ENCODE results near the gene TMEM135. TPM values are rescaled to one million over a fixed set of nuclear protein-coding genes. Genes with fewer than 3 reads are reported as not detected.
"Not testable (repeated sequence)": the region's sequence is repeated elsewhere in the genome, so short reads cannot be mapped to it uniquely, and the experiment has no call there.

TMEM135 gene
- total RNA-seq, 1 experiment from 2014 or later, result 6.0 TPM

GRCh38 chr11:87148749-87149148 is 111.0 kb downstream of the TMEM135 start:
- Histone ChIP-seq H3K4me1 (replicated peaks) (peaks cover 11% of the 10 kb centered on the region), H3K27me3 (replicated peaks) (no peaks in the 10 kb centered on the region), H3K36me3 (no peaks in the 10 kb centered on the region), H3K9me3 (replicated peaks) (no peaks in the 10 kb centered on the region), H3K27ac (peak overlapping the region; percentile 84), H3K4me3 (no peak overlapping the region)
- no peak for DNase-seq (ENCODE audit: low read depth in 1 of 2, low spot score in 2 of 2)

- H3K36me3 ChIP-seq; H3K27ac ChIP-seq; DNase-seq (ENCODE audit: low read depth in 1 of 2, low spot score in 2 of 2); H3K4me3 ChIP-seq; H3K27me3 ChIP-seq (replicated peaks); H3K9me3 ChIP-seq (replicated peaks): not testable (repeated sequence)
- peaks cover 11% of the 10 kb centered on the region for H3K4me1 ChIP-seq (replicated peaks)
Measured at GRCh38 chr11:87149782-87150181, 112.0 kb downstream of the TMEM135 start.

DNA sequence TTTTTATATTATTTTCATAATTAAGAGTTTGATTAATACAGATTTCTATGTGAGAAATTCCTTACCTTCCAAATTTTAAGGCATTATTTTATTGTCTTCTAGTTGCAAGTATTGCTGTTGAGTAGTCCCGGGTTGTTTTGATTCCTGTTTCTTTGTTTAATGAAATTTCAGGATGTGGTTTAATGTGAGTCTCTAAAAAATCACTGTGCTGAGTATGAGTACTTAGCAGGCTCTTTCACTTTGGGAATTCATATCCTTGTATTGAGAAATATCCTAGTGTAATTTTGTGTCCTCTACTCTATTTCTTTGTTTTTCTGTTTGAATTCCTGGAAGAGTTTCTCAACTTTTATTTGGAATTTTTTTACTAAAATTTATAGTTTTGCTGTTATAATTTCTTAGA is 113.2 kb downstream of the TMEM135 start:
- Histone ChIP-seq H3K36me3 (no peaks in the 10 kb centered on the region), H3K27ac (peak overlapping the region; percentile 41), H3K4me1 (replicated peaks) (peaks cover 11% of the 10 kb centered on the region), H3K9me3 (replicated peaks) (no peaks in the 10 kb centered on the region), H3K27me3 (replicated peaks) (no peaks in the 10 kb centered on the region), H3K4me3 (no peak overlapping the region)
- DNase-seq (ENCODE audit: low read depth in 1 of 2, low spot score in 2 of 2), result peak in 1 of 2 experiments; percentile 24

DNA sequence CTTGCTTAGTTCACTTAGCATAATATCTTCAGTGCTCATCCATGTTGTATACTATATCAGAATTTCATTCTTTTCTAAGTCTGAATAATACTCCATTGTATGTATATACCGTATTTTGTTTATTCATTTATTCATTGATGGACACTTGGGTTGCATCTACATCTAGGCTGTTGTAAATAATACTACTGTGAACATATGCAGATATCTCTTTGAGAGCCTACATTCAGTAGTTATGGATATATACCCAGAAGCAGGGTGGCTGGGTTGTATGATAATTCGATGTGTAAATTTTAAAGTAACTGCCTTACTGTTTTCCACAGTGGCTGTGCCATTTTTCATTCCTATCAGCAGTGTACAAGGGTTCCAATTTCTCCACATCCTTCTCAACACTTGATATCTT is 116.5 kb downstream of the TMEM135 start:
- Histone ChIP-seq H3K4me1 (replicated peaks) (no peaks in the 10 kb centered on the region; the same call in 1 of the 2 replicates), H3K4me3 (no peak overlapping the region), H3K9me3 (replicated peaks) (no peaks in the 10 kb centered on the region), H3K27me3 (replicated peaks) (no peaks in the 10 kb centered on the region), H3K27ac (no peak overlapping the region), H3K36me3 (no peaks in the 10 kb centered on the region)
- no peak for DNase-seq (ENCODE audit: low read depth in 1 of 2, low spot score in 2 of 2)

DNA sequence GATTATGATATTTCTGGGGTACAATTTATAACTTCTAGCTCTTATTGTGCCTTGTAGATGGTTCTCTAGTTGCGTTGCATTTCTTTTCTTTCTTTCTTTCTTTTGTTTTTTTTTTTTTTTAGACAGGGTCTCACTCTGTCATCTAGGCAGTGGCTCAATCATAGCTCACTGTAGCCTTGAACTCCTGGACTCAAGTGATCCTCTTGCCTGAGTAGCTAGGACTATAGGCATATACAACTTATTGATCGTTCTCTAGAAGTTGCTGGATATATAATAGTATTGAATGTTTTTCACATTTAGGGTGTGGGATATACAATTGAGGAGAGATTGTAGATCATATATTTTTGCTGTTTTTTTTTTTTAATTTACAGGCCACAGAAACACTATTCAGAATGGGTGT is 119.2 kb downstream of the TMEM135 start:
- H3K4me3 ChIP-seq, result no peak overlapping the region

DNA sequence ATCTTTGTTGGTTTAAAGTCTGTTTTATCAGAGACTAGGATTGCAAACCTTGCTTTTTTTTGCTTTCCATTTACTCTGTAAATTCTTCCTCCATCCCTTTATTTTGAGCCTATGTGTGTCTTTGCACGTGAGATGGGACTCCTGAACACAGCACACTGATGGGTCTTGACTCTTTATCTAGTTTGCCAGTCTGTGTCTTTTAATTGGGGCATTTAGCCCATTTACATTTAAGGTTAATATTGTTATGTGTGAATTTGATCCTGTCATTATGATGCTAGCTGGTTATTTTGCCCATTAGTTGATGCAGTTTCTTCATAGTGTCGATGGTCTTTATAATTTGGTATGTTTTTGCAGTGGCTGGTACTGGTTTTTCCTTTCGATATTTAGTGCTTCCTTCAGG is 131.3 kb downstream of the TMEM135 start:
- H3K27me3 ChIP-seq (replicated peaks); H3K27ac ChIP-seq; H3K4me3 ChIP-seq; DNase-seq (ENCODE audit: low read depth in 1 of 2, low spot score in 2 of 2); H3K9me3 ChIP-seq (replicated peaks); H3K36me3 ChIP-seq: not testable (repeated sequence)
- peaks cover 11% of the 10 kb centered on the region for H3K4me1 ChIP-seq (replicated peaks)

More for the DNA sequence above, 119.2 kb downstream of the TMEM135 start:
- no peaks in the 10 kb centered on the region for H3K4me1 ChIP-seq (replicated peaks)
- no peak overlapping the region for H3K27ac ChIP-seq
- H3K27me3 ChIP-seq (replicated peaks), result no peaks in the 10 kb centered on the region
- no peaks in the 10 kb centered on the region for H3K36me3 ChIP-seq
- H3K9me3 ChIP-seq (replicated peaks), result no peaks in the 10 kb centered on the region
- no peak for DNase-seq (ENCODE audit: low read depth in 1 of 2, low spot score in 2 of 2)

DNA sequence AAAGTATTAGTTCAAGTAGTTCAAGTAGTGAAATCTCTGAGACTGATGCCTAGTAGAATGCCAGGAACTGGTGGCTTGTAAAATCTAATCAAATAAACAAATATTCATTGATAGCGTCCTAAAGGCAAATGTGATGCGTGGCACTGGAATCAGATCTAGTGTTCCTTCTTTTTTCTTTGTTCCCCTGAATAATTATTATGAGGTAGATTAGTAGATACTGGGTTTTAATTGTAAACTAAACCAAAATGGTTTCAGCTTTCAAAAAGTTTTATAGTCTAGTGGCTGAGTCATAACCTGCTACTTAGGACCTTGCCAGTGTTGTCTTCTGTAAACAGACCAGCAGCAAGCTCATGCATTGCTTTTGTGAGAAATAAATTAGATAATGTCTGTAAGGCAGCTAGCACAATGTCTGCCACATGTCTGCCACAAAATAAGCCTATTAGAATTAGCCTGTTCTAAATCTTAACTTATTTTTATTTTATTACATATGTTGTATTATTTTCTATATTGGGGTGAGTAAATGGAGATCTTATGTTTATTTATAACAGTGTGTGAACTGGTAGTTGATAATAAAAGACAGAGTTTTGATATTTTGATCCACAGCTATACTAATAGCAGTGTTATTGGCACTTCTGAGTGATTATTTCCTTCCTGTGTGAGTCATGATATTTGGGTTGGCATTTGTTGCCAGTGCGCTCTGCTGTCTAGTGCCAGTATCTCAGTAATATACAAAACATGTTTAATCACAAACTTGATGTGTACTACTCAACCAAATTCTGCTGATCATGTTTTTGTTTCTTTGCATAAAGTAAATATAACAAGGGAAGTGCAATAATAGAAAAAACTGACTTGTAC is 135.7 kb downstream of the TMEM135 start:
- no peak overlapping the region for H3K4me3 ChIP-seq
- H3K4me1 ChIP-seq (replicated peaks), result peaks cover 11% of the 10 kb centered on the region
- H3K27me3 ChIP-seq (replicated peaks), result no peaks in the 10 kb centered on the region
- no peaks in the 10 kb centered on the region for H3K36me3 ChIP-seq
- H3K9me3 ChIP-seq (replicated peaks), result no peaks in the 10 kb centered on the region
- peak overlapping the region; percentile 47; the same call in 1 of the 2 replicates for H3K27ac ChIP-seq
- peak in 1 of 2 experiments; percentile 32 for DNase-seq (ENCODE audit: low read depth in 1 of 2, low spot score in 2 of 2)

- no peaks in the 10 kb centered on the region for H3K27me3 ChIP-seq (replicated peaks)
- H3K27ac ChIP-seq, result no peak overlapping the region
- H3K36me3 ChIP-seq, result no peaks in the 10 kb centered on the region
- H3K9me3 ChIP-seq (replicated peaks), result no peaks in the 10 kb centered on the region
- no peak overlapping the region for H3K4me3 ChIP-seq
- DNase-seq (ENCODE audit: low read depth in 1 of 2, low spot score in 2 of 2), result no peak
- peaks cover 11% of the 10 kb centered on the region for H3K4me1 ChIP-seq (replicated peaks)
Measured at GRCh38 chr11:87174870-87175269, 137.1 kb downstream of the TMEM135 start.

DNA sequence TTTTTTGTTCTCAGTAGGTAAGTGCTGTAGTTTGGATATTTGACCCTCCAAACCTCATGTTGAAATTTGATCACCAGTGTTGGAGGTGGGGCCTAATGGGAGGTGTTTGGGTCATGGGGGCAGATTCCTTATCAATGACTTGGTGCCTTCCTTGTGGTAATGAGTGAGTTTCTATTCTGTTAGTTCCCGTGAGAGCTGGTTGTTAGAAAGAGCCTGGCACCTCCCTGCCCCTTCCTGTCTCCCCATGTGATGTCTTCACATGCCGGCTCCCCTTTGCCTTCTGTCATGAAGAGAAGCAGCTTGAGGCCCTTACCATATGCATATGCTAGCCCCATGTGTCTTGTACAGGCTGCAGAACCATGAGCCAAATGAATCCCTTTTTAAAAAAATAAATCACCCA is 138.3 kb downstream of the TMEM135 start:
- Histone ChIP-seq H3K36me3 (no peaks in the 10 kb centered on the region), H3K9me3 (replicated peaks) (no peaks in the 10 kb centered on the region), H3K4me1 (replicated peaks) (peaks cover 11% of the 10 kb centered on the region), H3K4me3 (no peak overlapping the region), H3K27ac (no peak overlapping the region), H3K27me3 (replicated peaks) (no peaks in the 10 kb centered on the region)
- no peak for DNase-seq (ENCODE audit: low read depth in 1 of 2, low spot score in 2 of 2)

DNA sequence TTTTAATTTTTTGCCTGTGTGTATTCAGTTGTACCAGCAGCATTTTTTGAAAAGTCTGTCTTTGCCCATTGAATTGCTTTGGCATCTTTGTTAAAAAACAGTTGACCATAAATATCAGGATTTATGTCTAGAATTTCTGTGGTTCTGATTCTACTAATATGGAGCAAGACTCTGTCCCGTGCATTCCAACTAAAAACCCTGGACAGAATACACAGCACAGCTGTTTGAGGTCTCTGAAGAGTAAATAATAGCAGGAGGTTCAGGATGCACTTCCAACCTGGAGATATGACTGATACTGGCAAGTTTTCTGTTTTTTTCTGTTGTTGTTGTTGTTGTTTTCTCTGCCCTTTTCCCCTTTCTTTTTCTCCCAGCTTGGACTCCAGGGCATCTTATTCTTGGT is 141.9 kb downstream of the TMEM135 start:
- no peaks in the 10 kb centered on the region for H3K27me3 ChIP-seq (replicated peaks)
- H3K36me3 ChIP-seq, result no peaks in the 10 kb centered on the region
- no peak for DNase-seq (ENCODE audit: low read depth in 1 of 2, low spot score in 2 of 2)
- no peaks in the 10 kb centered on the region for H3K9me3 ChIP-seq (replicated peaks)
- H3K27ac ChIP-seq, result no peak overlapping the region
- no peaks in the 10 kb centered on the region for H3K4me1 ChIP-seq (replicated peaks)
- H3K4me3 ChIP-seq, result no peak overlapping the region

- DNase-seq (ENCODE audit: low read depth in 1 of 2, low spot score in 2 of 2), result no peak
- no peak overlapping the region for H3K4me3 ChIP-seq
- no peak overlapping the region for H3K27ac ChIP-seq
- no peaks in the 10 kb centered on the region for H3K4me1 ChIP-seq (replicated peaks)
- no peaks in the 10 kb centered on the region for H3K36me3 ChIP-seq
- no peaks in the 10 kb centered on the region for H3K27me3 ChIP-seq (replicated peaks)
- H3K9me3 ChIP-seq (replicated peaks), result no peaks in the 10 kb centered on the region
Measured at GRCh38 chr11:87180742-87181141, 143.0 kb downstream of the TMEM135 start.

DNA sequence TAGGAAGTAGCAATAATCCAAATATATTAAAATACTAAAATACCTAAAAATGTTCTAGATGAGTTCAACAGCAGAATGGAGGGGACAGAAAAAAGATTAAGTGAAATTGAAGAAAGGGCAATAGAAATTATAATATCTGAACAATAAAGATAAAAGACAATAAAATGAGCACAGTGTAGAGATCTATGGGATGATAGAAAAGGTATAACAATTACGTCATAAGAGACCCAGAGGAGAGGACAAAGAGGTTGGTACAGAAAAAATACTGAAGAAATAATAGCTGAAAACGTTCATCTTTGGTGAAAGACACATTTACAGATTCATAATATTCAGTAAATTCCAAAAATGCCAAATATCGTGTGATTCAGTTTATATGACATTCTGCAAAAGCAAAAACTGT is 143.4 kb downstream of the TMEM135 start:
- Histone ChIP-seq H3K9me3 (replicated peaks) (no peaks in the 10 kb centered on the region), H3K4me3 (no peak overlapping the region), H3K36me3 (no peaks in the 10 kb centered on the region), H3K27ac (no peak overlapping the region), H3K4me1 (replicated peaks) (no peaks in the 10 kb centered on the region), H3K27me3 (replicated peaks) (no peaks in the 10 kb centered on the region)
- DNase-seq (ENCODE audit: low read depth in 1 of 2, low spot score in 2 of 2), result no peak

DNA sequence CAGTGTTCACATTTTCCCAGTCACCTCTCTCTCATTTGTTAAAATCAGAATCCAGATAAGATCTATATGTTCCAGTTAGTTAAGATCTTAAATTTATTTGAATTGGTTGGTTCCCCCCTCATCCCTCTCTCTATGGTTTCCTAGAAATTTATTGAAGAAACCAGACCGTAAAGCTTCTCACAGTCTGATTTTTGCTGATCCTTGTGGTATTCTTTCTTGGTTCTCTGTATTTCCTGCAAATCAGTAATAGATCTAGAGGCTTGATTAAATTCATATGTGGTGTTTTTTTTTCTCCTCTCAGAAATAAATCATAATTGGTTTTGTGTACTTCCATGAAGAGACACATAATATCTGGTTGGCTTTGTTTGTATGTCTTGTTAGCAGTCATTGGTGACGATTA is 147.5 kb downstream of the TMEM135 start:
- no peak overlapping the region for H3K27ac ChIP-seq
- DNase-seq (ENCODE audit: low read depth in 1 of 2, low spot score in 2 of 2), result no peak
- no peaks in the 10 kb centered on the region for H3K27me3 ChIP-seq (replicated peaks)

DNA sequence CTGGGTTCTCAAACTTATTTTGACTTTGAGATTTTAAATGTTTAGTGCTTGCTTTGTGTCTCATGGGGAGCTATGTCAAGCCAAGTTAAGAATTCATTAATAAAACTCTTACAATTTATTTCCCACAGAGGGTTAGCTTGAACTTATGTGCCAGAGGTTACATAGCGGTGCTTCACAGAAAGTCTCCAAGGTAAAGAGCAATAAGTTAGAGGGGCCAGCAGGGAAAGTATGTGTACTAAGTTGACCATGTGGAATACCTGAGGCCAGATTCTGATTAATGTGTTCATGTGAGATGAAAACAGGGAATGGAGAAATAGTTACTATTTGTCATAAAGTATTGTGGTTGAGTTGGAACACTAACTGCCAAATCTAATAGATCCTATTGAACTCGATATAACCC is 149.3 kb downstream of the TMEM135 start:
- Histone ChIP-seq H3K4me1 (replicated peaks) (no peaks in the 10 kb centered on the region), H3K27me3 (replicated peaks) (no peaks in the 10 kb centered on the region), H3K4me3 (no peak overlapping the region), H3K36me3 (no peaks in the 10 kb centered on the region), H3K27ac (no peak overlapping the region), H3K9me3 (replicated peaks) (no peaks in the 10 kb centered on the region)
- no peak for DNase-seq (ENCODE audit: low read depth in 1 of 2, low spot score in 2 of 2)

More for the DNA sequence above, 147.5 kb downstream of the TMEM135 start:
- Histone ChIP-seq H3K4me3 (no peak overlapping the region), H3K9me3 (replicated peaks) (no peaks in the 10 kb centered on the region), H3K4me1 (replicated peaks) (no peaks in the 10 kb centered on the region), H3K36me3 (no peaks in the 10 kb centered on the region)

GRCh38 chr11:87187930-87188329 is 150.2 kb downstream of the TMEM135 start:
- Histone ChIP-seq H3K36me3 (no peaks in the 10 kb centered on the region), H3K4me1 (replicated peaks) (no peaks in the 10 kb centered on the region), H3K27me3 (replicated peaks) (no peaks in the 10 kb centered on the region), H3K4me3 (no peak overlapping the region), H3K27ac (no peak overlapping the region), H3K9me3 (replicated peaks) (no peaks in the 10 kb centered on the region)
- DNase-seq (ENCODE audit: low read depth in 1 of 2, low spot score in 2 of 2), result no peak

All from SJSA1 (cell line).